ENCODE data around the gene CDH12.

- TF ChIP-seq CTCF (IDR thresholded peaks at IDR 0.05), result no peak
- no peak for TF ChIP-seq POLR2A (IDR thresholded peaks at IDR 0.05)
These were observed 801.3 kb downstream of the CDH12 start for GRCh38 chr5:22051881-22052280.

Data from lower leg skin (tissue), 3 donors.